Esophagus squamous epithelium (tissue), 5 donors: Measurements from ENCODE around the gene CCSER1. TPM values are rescaled to one million over a fixed set of nuclear protein-coding genes. Genes with fewer than 3 reads are reported as not detected.
"Not testable (repeated sequence)": the region's sequence is repeated elsewhere in the genome, so short reads cannot be mapped to it uniquely, and the experiment has no call there.

ENCODE experiments used
- DNase-seq: peaks from one replicate; lab custom pipeline; 2025; lab: John Stamatoyannopoulos, UW
- H3K27ac ChIP-seq, 4 donors: fragments of 200-600 bp; sonication (generic); one replicate each; pipeline ENCODE4 v1.5.1; 2016 to 2019; ENCODE audit warnings: mild to moderate bottlenecking in 1 of 4
- H3K27me3 ChIP-seq, 4 donors: fragments of 200-600 bp; sonication (generic); 1 replicate in 3 of 4; 2 replicates in 1 of 4; pipeline versions ENCODE4 v1.5.1 to v1.6.0; 2017 to 2021; ENCODE audit warnings: antibody characterized with exemption in 1 of 4
- H3K36me3 ChIP-seq, 3 donors: fragments of 200-600 bp; sonication (generic); one replicate each; pipeline ENCODE4 v1.5.1; 2016 to 2019
- H3K4me1 ChIP-seq, 3 donors: fragments of 200-600 bp; sonication (generic); one replicate each; pipeline ENCODE4 v1.5.1; 2017 to 2019
- H3K4me3 ChIP-seq, 4 donors: fragments of 200-600 bp; sonication (generic); 1 replicate in 3 of 4; 2 replicates in 1 of 4; pipeline ENCODE4 v1.5.1; 2016 to 2019; ENCODE audit warnings: mild to moderate bottlenecking in 2 of 4, moderate library complexity in 1 of 4
- H3K9me3 ChIP-seq, 3 donors: fragments of 200-600 bp; sonication (generic); one replicate each; pipeline ENCODE4 v1.5.1; 2016 to 2019
- CTCF ChIP-seq, 6 experiments: fragments of 450-650 bp in 4 of 6; fragments of 200-600 bp in 2 of 6; sonication (generic) in 2 of 6; IDR thresholded peaks; one replicate each; pipeline ENCODE4 v1.5.1; 2016 to 2019; ENCODE audit warnings: antibody characterized with exemption in 6 of 6, mild to moderate bottlenecking in 4 of 6, moderate library complexity in 4 of 6
- POLR2A ChIP-seq, 4 donors: fragments of 450-650 bp; IDR thresholded peaks; one replicate each; pipeline ENCODE4 v1.6.1; 2017; ENCODE audit warnings: antibody characterized with exemption in 4 of 4, mild to moderate bottlenecking in 4 of 4, moderate library complexity in 3 of 4
- WGBS, 2 donors: methylation state at CpG; one replicate each; pipeline ENCODE4 v1.1.5; 2018; 5-methylcytosine and 5-hydroxymethylcytosine counted together
- intact Hi-C: fragments of 100-400 bp; cut with DNase I; formaldehyde crosslinking; loops from one replicate; pipeline ENCODE4 v1.15.0; 2022
- total RNA-seq, 4 donors: library from RNA; depleted of rRNA; stranded (reverse); fragments of >200 nt; gene quantifications; one replicate each; pipeline ENCODE4 v1.1.0, GENCODE V29; 2016
- donor health status: DM: yes; HTN: yes; CAD: no.

CCSER1 gene
- total RNA-seq, 4 donors from 2014 or later = 1.2 to 12.4 (median 2.2) TPM

DNA sequence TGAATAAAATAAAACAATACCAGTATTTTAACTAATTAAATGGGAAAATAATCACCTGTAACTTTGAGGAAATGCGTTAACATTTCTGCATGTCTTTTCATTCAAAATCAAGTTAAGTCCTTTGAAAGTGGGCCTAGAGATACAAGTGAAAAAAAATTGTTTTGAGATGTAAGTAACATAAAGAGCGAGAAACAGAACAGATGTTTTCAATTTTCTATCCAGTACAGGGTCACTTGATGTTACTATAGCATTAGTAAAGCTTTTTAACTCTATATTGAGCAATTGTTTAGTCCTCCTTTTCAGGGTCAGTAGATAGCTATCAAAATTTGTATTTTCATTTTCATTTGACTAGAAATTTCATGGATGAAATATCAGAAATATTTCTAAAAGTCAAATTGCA lies 761.4 kb downstream of the CCSER1 start:
- no peaks in the 10 kb centered on the region for H3K9me3 ChIP-seq
- intact Hi-C loops = no loop called here
- no peak for TF ChIP-seq CTCF (IDR thresholded peaks at IDR 0.05)
- no peak for TF ChIP-seq POLR2A (IDR thresholded peaks at IDR 0.05)
- H3K27ac ChIP-seq = no peak overlapping the region
- no peaks in the 10 kb centered on the region for H3K27me3 ChIP-seq
- DNase-seq = no peak
- no peaks in the 10 kb centered on the region for H3K36me3 ChIP-seq
- H3K4me1 ChIP-seq = no peaks in the 10 kb centered on the region
- WGBS, 2 donors = 70 to 86% methylated on average over 2 of the region's 2 CpGs
- no peak overlapping the region for H3K4me3 ChIP-seq

DNA sequence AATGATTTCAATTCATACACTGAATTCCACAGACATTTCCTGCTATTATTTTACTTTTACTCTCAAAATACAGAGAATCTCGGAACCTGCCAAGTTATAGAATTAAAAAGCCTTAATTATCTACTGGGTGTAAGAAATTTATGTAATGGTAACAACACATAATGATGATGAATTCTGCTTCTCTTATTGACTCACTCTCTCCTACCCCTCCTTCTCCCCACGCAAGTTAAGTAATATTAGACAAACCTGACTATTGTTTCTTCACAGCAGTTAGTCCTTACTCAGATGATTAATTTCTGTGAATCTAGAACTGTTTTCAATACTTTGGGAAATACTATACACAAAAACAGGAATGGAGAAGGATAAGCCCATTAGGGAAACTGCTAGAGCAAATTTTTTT lies 762.0 kb downstream of the CCSER1 start:
- Histone ChIP-seq H3K9me3 (no peaks in the 10 kb centered on the region), H3K4me1 (no peaks in the 10 kb centered on the region), H3K4me3 (no peak overlapping the region), H3K36me3 (no peaks in the 10 kb centered on the region), H3K27me3 (no peaks in the 10 kb centered on the region), H3K27ac (no peak overlapping the region)
- intact Hi-C loops = no loop called here
- whole genome bisulfite sequencing, 2 donors = 56 to 80% methylated on average over 2 of the region's 2 CpGs
- TF ChIP-seq CTCF (IDR thresholded peaks at IDR 0.05) (no peak), POLR2A (IDR thresholded peaks at IDR 0.05) (no peak)
- DNase-seq = no peak

DNA sequence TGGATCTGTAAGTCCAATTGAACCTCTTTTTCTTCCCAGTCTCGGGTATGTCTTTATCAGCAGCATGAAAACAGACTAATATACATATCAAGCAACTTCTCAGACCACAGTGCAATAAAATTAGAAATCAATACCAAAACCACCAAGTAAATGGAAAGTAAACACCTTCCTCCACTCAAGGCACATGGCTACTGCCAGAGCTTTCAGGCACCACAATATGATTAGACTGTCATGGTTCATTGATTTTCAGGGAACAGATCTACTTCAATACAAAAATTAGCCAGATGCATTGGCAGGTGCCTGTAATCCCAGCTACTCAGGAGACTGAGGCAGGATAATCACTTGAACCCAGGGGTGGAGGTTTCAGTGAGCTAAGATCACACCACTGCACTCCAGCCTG lies 776.2 kb downstream of the CCSER1 start:
- intact Hi-C loops, H3K4me1 ChIP-seq, H3K4me3 ChIP-seq, H3K27me3 ChIP-seq, H3K36me3 ChIP-seq, DNase-seq, H3K9me3 ChIP-seq, H3K27ac ChIP-seq: not testable (repeated sequence)
- 69 to 71% methylated on average over 1 of the region's 1 CpG for WGBS, 2 donors

- Histone ChIP-seq H3K4me3 (no peak overlapping the region), H3K4me1 (no peaks in the 10 kb centered on the region), H3K9me3 (no peaks in the 10 kb centered on the region), H3K27me3 (no peaks in the 10 kb centered on the region), H3K36me3 (no peaks in the 10 kb centered on the region), H3K27ac (no peak overlapping the region)
- intact Hi-C loops = no loop called here
- no peak for TF ChIP-seq POLR2A (IDR thresholded peaks at IDR 0.05)
- TF ChIP-seq CTCF (IDR thresholded peaks at IDR 0.05) = no peak
- WGBS, 2 donors = 26 to 33% methylated on average over 1 of the region's 1 CpG
- DNase-seq = no peak
Observed at GRCh38 chr4:90904021-90904420, 776.8 kb downstream of the CCSER1 start.

DNA sequence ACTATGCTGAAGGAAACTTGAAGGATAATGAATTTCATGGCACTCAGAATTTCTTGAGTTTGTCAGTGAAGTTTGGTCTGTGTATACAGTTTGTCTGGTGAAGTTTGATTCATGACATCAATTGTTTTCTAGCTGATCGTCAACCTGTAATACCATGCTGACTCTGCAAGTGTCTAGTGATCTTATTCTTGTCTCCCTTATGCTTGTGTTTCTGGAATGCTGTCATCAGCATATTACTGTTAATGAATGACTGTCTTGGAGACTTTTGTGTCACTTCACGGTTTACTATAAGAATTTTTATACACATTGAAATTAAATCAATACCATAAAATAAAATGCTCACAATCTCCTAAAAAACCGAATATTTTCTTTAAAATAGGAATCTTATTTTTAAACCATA lies 779.0 kb downstream of the CCSER1 start:
- intact Hi-C loops = no loop called here
- H3K4me1 ChIP-seq = no peaks in the 10 kb centered on the region
- no peaks in the 10 kb centered on the region for H3K36me3 ChIP-seq
- H3K4me3 ChIP-seq = no peak overlapping the region
- H3K9me3 ChIP-seq = no peaks in the 10 kb centered on the region
- WGBS, 2 donors = 67 to 71% methylated on average over 3 of the region's 3 CpGs
- DNase-seq = no peak
- no peak for TF ChIP-seq POLR2A (IDR thresholded peaks at IDR 0.05)
- no peak for TF ChIP-seq CTCF (IDR thresholded peaks at IDR 0.05)
- no peak overlapping the region for H3K27ac ChIP-seq
- H3K27me3 ChIP-seq = no peaks in the 10 kb centered on the region

- H3K9me3 ChIP-seq, H3K4me1 ChIP-seq, DNase-seq, H3K27me3 ChIP-seq, H3K36me3 ChIP-seq, H3K27ac ChIP-seq, H3K4me3 ChIP-seq, intact Hi-C loops: not testable (repeated sequence)
- 92 to 100% methylated on average over 4 of the region's 17 CpGs for WGBS, 2 donors
Observed at GRCh38 chr4:90911724-90912434, 784.7 kb downstream of the CCSER1 start.
